OCI-LY1 (cell line): Measurements from ENCODE around the gene SLC35F4.

Source experiments
- H2AFZ ChIP-seq: fragments of 200-600 bp; sonication (generic), shearing (Covaris generic); 2 replicates; pipeline ENCODE4 v1.6.0; 2014; ENCODE audit warnings: antibody characterized with exemption, mild to moderate bottlenecking, low read length
- H3F3A ChIP-seq: fragments of 200-600 bp; sonication (generic), shearing (Covaris generic); 2 replicates; pipeline ENCODE4 v1.6.0; 2014; ENCODE audit warnings: mild to moderate bottlenecking, antibody characterized with exemption, low read length, moderate library complexity; ENCODE audit not compliant: insufficient read depth
- H3K27ac ChIP-seq: fragments of 200-600 bp; sonication (generic); 2 replicates; pipeline ENCODE4 v1.5.1; 2014; ENCODE audit warnings: low read length, mixed run types, mild to moderate bottlenecking, low read depth; ENCODE audit not compliant: poor library complexity, severe bottlenecking
- H3K27me3 ChIP-seq: fragments of 200-600 bp; sonication (generic); 2 replicates; pipeline ENCODE4 v1.6.0; 2014; ENCODE audit warnings: antibody characterized with exemption, mild to moderate bottlenecking, low read length, moderate library complexity; ENCODE audit not compliant: insufficient read depth
- H3K36me3 ChIP-seq: fragments of 200-600 bp; sonication (generic); 2 replicates; pipeline ENCODE4 v1.6.1; 2014; ENCODE audit warnings: mild to moderate bottlenecking, antibody characterized with exemption, low read length, moderate library complexity, mixed read lengths; ENCODE audit not compliant: insufficient read depth
- H3K4me1 ChIP-seq: fragments of 200-600 bp; sonication (generic); 2 replicates; pipeline ENCODE4 v1.5.1; 2014; ENCODE audit warnings: mild to moderate bottlenecking, low read length, moderate library complexity; ENCODE audit not compliant: insufficient read depth, severe bottlenecking
- H3K4me2 ChIP-seq: fragments of 200-600 bp; sonication (generic), shearing (Covaris generic); 2 replicates; pipeline ENCODE4 v1.6.1; 2014; ENCODE audit warnings: low read length
- H3K4me3 ChIP-seq: fragments of 200-600 bp; sonication (generic); 2 replicates; pipeline ENCODE4 v1.5.1; 2014; ENCODE audit warnings: low read length, low read depth, mild to moderate bottlenecking, mixed read lengths; ENCODE audit not compliant: poor library complexity, severe bottlenecking
- H3K79me2 ChIP-seq: fragments of 200-600 bp; shearing (Covaris generic); 2 replicates; pipeline ENCODE4 v1.6.1; 2016; ENCODE audit warnings: mixed run types, low read length, mixed read lengths; ENCODE audit not compliant: insufficient read depth
- H3K9ac ChIP-seq: fragments of 200-600 bp; sonication (generic), shearing (Covaris generic); 2 replicates; pipeline ENCODE4 v1.6.1; 2014; ENCODE audit warnings: mild to moderate bottlenecking, low read length, mixed read lengths
- H3K9me2 ChIP-seq: fragments of 200-600 bp; sonication (generic), shearing (Covaris generic); 2 replicates; pipeline ENCODE4 v1.6.1; 2014; ENCODE audit warnings: low read depth, mild to moderate bottlenecking, low read length, mixed read lengths
- H3K9me3 ChIP-seq: fragments of 200-600 bp; shearing (Covaris generic); 2 replicates; pipeline ENCODE4 v1.6.1; 2014; ENCODE audit warnings: low read length, mixed read lengths
- H4K20me1 ChIP-seq: fragments of 200-600 bp; sonication (generic), shearing (Covaris generic); 2 replicates; pipeline ENCODE4 v1.6.0; 2016; ENCODE audit warnings: mild to moderate bottlenecking, low read length; ENCODE audit not compliant: insufficient read depth
- EZH2 ChIP-seq: fragments of 200-600 bp; sonication (generic), shearing (Covaris generic); IDR thresholded peaks from 2 replicates; pipeline ENCODE4 v1.8.0; 2017; ENCODE audit warnings: borderline replicate concordance, mixed run types, mild to moderate bottlenecking, antibody characterized with exemption, low read length, moderate library complexity, mixed read lengths
- TF ChIP-seq, protein P1 (sequence below): fragments of 200-600 bp; sonication (generic), shearing (Covaris generic); IDR thresholded peaks from 2 replicates; pipeline ENCODE4 v1.5.1; 2017; ENCODE audit warnings: mild to moderate bottlenecking, antibody characterized with exemption, low read length, moderate library complexity, mixed read lengths

Gene SLC35F4

GRCh38 chr14:57831981-57832380, 33.9 kb downstream of the SLC35F4 start:
- Histone ChIP-seq H3K9me3 (no peaks in the 10 kb centered on the region), H4K20me1 (no peaks in the 10 kb centered on the region), H3K27me3 (no peaks in the 10 kb centered on the region), H3K4me3 (no peak overlapping the region), H3K79me2 (no peaks in the 10 kb centered on the region), H3K9me2 (no peaks in the 10 kb centered on the region), H3K27ac (no peak overlapping the region), H2AFZ (no peak overlapping the region), H3K36me3 (no peaks in the 10 kb centered on the region), H3F3A (no peaks in the 10 kb centered on the region), H3K4me2 (no peak overlapping the region), H3K9ac (no peak overlapping the region), H3K4me1 (no peaks in the 10 kb centered on the region)
- TF ChIP-seq EZH2: no peak
- TF ChIP-seq, protein P1, sequence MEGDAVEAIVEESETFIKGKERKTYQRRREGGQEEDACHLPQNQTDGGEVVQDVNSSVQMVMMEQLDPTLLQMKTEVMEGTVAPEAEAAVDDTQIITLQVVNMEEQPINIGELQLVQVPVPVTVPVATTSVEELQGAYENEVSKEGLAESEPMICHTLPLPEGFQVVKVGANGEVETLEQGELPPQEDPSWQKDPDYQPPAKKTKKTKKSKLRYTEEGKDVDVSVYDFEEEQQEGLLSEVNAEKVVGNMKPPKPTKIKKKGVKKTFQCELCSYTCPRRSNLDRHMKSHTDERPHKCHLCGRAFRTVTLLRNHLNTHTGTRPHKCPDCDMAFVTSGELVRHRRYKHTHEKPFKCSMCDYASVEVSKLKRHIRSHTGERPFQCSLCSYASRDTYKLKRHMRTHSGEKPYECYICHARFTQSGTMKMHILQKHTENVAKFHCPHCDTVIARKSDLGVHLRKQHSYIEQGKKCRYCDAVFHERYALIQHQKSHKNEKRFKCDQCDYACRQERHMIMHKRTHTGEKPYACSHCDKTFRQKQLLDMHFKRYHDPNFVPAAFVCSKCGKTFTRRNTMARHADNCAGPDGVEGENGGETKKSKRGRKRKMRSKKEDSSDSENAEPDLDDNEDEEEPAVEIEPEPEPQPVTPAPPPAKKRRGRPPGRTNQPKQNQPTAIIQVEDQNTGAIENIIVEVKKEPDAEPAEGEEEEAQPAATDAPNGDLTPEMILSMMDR: no peak

DNA sequence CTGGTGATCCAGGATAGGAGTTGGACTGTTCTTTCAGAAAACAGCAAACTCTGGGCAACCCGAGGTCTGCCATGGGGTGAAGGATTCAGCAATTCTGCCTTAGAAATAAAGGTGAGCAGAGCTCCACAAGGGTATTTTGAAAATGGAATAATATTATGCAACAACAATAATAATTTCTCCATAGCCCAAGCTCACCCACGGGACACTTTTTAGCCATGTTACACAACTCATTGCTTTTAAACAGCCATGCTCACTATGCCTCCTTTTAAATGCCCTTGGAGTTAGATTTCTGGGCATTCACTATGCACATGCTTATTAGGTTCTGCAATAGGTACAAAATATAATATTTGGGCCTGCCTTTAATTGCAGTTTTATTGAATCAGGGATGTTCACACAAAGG, 37.2 kb downstream of the SLC35F4 start:
- Histone ChIP-seq H3K4me1 (no peaks in the 10 kb centered on the region), H3K27ac (no peak overlapping the region), H2AFZ (no peak overlapping the region), H3K79me2 (no peaks in the 10 kb centered on the region), H3K27me3 (no peaks in the 10 kb centered on the region), H3K36me3 (no peaks in the 10 kb centered on the region), H3F3A (no peaks in the 10 kb centered on the region), H3K9ac (no peak overlapping the region), H3K4me2 (no peak overlapping the region), H3K9me2 (no peaks in the 10 kb centered on the region), H3K9me3 (no peaks in the 10 kb centered on the region), H3K4me3 (no peak overlapping the region), H4K20me1 (no peaks in the 10 kb centered on the region)
- no peak for TF ChIP-seq EZH2
- TF ChIP-seq, protein P1: no peak

DNA sequence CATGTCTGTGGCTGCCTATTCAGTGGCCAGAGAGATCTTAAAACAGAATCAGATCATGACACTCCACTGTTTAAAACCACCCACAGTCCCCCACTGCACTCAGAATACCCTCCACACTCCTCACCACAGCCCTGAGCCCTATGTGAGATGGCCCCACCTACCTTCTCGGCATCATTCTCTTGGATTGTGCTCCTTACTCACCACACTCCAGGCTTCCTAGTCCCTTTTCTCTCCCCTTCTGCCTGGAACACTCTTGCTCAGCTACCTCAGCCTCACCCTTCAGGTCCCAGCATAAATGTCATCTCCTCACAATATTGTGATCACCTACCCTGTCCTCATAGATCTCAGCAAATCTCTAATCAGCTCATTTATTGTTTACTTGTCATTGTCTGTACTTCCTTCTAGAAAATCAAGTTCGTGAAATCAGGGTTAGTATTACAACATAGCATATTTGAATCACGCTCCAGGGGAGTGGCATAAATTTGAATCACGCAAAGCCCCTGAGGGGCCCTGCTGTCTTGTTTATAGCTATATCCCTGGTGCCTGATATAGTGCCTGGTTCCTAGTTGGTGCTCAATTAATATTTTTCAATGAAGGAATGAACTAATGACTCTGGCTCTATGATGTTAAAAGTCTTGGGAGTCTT, 42.8 kb downstream of the SLC35F4 start:
- Histone ChIP-seq H3F3A (no peaks in the 10 kb centered on the region), H3K4me1 (no peaks in the 10 kb centered on the region), H2AFZ (no peak overlapping the region), H3K36me3 (no peaks in the 10 kb centered on the region), H3K4me3 (no peak overlapping the region), H3K79me2 (no peaks in the 10 kb centered on the region), H3K4me2 (no peak overlapping the region), H3K9ac (no peak overlapping the region), H3K9me3 (no peaks in the 10 kb centered on the region), H3K27me3 (no peaks in the 10 kb centered on the region), H3K27ac (no peak overlapping the region), H4K20me1 (no peaks in the 10 kb centered on the region), H3K9me2 (no peaks in the 10 kb centered on the region)
- TF ChIP-seq, protein P1: no peak
- no peak for TF ChIP-seq EZH2
